Measurements from ENCODE around the gene CARD14.
"Not testable (repeated sequence)": the region's sequence is repeated elsewhere in the genome, so short reads cannot be mapped to it uniquely, and the experiment has no call there.

Gene CARD14

GRCh38 chr17:80254396-80255251 lies 84.8 kb downstream of the CARD14 start:
- peak; percentile 92 for DNase-seq

- no peak for DNase-seq
Measured at GRCh38 chr17:80256034-80256350, 86.2 kb downstream of the CARD14 start.

DNA sequence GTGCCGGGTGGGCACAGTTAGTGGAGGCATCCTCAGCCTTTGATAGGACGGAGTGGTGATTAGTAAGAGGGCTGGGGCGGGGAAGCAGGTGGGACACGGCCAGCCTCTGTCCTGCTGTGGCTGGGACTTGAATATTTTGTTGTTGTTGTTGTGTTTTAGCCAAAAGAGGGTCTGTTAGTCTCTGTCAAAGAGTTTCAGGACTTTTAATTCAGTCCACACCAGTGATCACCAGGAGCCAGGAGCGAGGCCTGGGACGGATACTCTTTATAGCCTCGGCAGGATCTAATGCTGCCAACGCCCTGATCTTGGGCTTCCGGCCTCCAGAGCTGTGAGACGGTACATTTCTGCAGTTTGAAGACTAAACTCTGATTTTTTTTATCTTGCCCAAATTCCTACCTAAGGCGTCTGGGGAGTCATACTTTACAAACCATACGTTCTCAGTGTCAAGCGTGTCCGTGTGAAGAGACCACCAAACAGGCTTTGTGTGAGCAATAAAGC lies 87.9 kb downstream of the CARD14 start:
- DNase-seq: no peak

- not testable (repeated sequence) for DNase-seq
Measured at GRCh38 chr17:80258296-80258695, 88.5 kb downstream of the CARD14 start.

All from fibroblast of skin of scalp (primary cell).